Measurements from ENCODE around the gene YLPM1.
"Not testable (repeated sequence)": the region's sequence is repeated elsewhere in the genome, so short reads cannot be mapped to it uniquely, and the experiment has no call there.

YLPM1 gene

GRCh38 chr14:74762917-74763802, at the start of gene YLPM1:
YLPM1 (plus strand) TSS chr14:74763316; CDS start chr14:74763490, 174 bp downstream.
- peak; percentile 95 to 96 for DNase-seq (ENCODE audit: low read depth in 2 of 2)

- DNase-seq (ENCODE audit: low read depth in 2 of 2) = no peak
Observed at GRCh38 chr14:74713395-74713735, 49.8 kb upstream of the YLPM1 start.

- peak; percentile 17 to 26 for DNase-seq (ENCODE audit: low read depth in 2 of 2)
Observed at GRCh38 chr14:74720526-74720925, 42.6 kb upstream of the YLPM1 start.

- DNase-seq (ENCODE audit: low read depth in 2 of 2) = no peak
Observed at GRCh38 chr14:74723134-74723533, 40.0 kb upstream of the YLPM1 start.

- no peak for DNase-seq (ENCODE audit: low read depth in 2 of 2)
Observed at GRCh38 chr14:74732387-74732786, 30.7 kb upstream of the YLPM1 start.

- DNase-seq (ENCODE audit: low read depth in 2 of 2) = no peak
Observed at GRCh38 chr14:74733221-74733620, 29.9 kb upstream of the YLPM1 start.

- no peak for DNase-seq (ENCODE audit: low read depth in 2 of 2)
Observed at GRCh38 chr14:74735125-74735524, 28.0 kb upstream of the YLPM1 start.

GRCh38 chr14:74737753-74738325, 25.3 kb upstream of the YLPM1 start:
- DNase-seq (ENCODE audit: low read depth in 2 of 2) = no peak

GRCh38 chr14:74739293-74740030, 23.7 kb upstream of the YLPM1 start:
- no peak for DNase-seq (ENCODE audit: low read depth in 2 of 2)

- no peak for DNase-seq (ENCODE audit: low read depth in 2 of 2)
Observed at GRCh38 chr14:74747237-74747636, 15.9 kb upstream of the YLPM1 start.

- DNase-seq (ENCODE audit: low read depth in 2 of 2) = no peak
Observed at GRCh38 chr14:74754157-74754556, 9.0 kb upstream of the YLPM1 start.

GRCh38 chr14:74754899-74755298, 8.2 kb upstream of the YLPM1 start:
- no peak for DNase-seq (ENCODE audit: low read depth in 2 of 2)

- no peak for DNase-seq (ENCODE audit: low read depth in 2 of 2)
Observed at GRCh38 chr14:74756326-74756725, 6.8 kb upstream of the YLPM1 start.

GRCh38 chr14:74758505-74758904, 4.6 kb upstream of the YLPM1 start:
- DNase-seq (ENCODE audit: low read depth in 2 of 2) = not testable (repeated sequence)

- DNase-seq (ENCODE audit: low read depth in 2 of 2) = no peak
Observed at GRCh38 chr14:74763803-74764531, 851 bp downstream of the YLPM1 start.

- DNase-seq (ENCODE audit: low read depth in 2 of 2) = no peak
Observed at GRCh38 chr14:74765721-74766120, 2.6 kb downstream of the YLPM1 start.

- no peak for DNase-seq (ENCODE audit: low read depth in 2 of 2)
Observed at GRCh38 chr14:74771399-74771798, 8.3 kb downstream of the YLPM1 start.

GRCh38 chr14:74784634-74785033, 21.5 kb downstream of the YLPM1 start:
- no peak for DNase-seq (ENCODE audit: low read depth in 2 of 2)

GRCh38 chr14:74785056-74785613, 22.0 kb downstream of the YLPM1 start:
- DNase-seq (ENCODE audit: low read depth in 2 of 2) = no peak

- no peak for DNase-seq (ENCODE audit: low read depth in 2 of 2)
Observed at GRCh38 chr14:74786796-74787315, 23.7 kb downstream of the YLPM1 start.

- DNase-seq (ENCODE audit: low read depth in 2 of 2) = no peak
Observed at GRCh38 chr14:74792249-74793039, 29.3 kb downstream of the YLPM1 start.

Data from fibroblast of skin of left quadriceps (primary cell).